NCI-H2196 (cell line): ENCODE results near the gene SBF2.

Experiments
- DNase-seq: peaks from one replicate; lab custom pipeline; 2025; ENCODE audit not compliant: unreplicated experiment; lab: John Stamatoyannopoulos, UW

Gene SBF2

DNA sequence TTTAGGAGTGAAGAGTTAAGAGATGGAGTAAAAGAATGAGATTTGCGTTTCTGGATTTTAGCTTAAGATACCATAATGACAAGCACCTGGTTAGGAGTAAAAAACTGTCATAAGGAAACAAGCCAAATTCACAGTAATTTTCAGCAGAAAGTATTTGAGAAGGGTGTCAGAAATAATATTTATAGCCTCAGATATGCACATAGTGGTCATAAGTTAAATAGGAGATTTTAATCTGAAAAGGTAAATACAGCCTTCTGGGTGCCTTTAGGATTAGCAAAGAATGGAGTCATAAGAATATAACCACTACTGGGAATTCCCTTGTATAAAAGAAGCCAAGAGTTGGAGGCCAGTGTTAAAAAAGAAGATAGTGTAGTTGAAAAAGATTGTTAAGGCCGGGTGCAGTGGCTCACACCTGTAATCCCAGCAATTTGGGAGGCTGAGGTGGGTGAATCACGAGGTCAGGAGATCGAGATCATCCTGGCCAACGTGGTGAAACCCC, 470.1 kb downstream of the SBF2 start:
- no peak for DNase-seq

DNA sequence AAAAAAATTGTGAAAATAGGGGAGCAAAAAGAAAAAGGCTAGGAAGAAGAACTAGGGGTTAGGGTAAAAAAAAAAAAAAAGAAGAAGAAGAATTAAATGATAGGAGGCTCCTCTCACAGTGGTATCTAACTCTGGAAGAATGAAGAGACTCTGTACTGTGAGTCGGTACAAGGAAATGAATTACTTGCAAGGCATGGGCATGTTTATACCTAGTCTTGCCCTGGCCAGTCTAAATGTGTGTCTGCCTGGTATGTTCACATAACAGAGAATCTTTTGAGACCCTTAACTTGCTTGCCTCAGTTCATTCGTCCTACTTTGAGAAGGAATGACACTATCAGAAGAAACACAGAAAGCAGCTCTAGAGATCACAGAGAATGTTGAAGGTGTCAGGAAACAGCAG, 470.6 kb downstream of the SBF2 start:
- DNase-seq = no peak

- no peak for DNase-seq
Observed at GRCh38 chr11:9821008-9821752, 472.8 kb downstream of the SBF2 start.

- no peak for DNase-seq
Observed at GRCh38 chr11:9820260-9820659, 473.8 kb downstream of the SBF2 start.

DNA sequence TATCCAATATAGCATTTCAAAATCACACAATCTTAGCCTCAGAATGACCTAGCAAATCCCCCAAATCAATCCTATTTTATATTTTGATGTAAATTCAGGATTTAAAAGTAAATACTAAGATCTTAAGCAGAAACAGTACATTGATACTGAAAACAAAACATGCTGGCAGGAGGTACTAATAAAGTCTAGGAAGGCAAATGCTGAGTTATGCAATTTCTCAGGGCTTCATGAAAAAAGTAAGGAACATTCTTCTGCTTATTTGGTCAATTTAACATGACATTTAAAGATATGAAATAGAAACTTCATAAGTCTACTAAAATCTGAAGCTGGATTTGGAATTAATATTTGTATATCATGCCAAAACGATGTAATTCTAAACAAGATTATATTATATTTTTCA, 476.8 kb downstream of the SBF2 start:
- DNase-seq = no peak

- DNase-seq = no peak
Observed at GRCh38 chr11:9815486-9816136, 478.4 kb downstream of the SBF2 start.

DNA sequence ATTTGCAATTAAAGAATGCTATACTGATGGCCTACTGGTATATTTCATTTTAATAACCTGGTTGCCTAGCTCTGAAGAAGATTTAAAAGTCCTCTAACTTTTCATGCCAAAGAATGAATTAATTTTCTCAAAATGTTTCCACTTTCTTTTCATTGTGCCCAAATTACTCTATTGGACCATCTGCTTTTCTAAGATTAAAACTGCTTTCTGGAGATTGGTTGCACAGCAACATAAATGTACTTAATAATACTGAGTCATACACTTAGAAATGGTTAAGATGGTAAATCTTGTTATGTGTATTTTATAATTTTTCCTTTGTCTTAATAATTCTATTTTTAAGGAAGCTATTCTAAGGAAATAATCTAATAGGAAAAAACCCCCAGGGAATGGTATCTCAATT, 479.9 kb downstream of the SBF2 start:
- no peak for DNase-seq

DNA sequence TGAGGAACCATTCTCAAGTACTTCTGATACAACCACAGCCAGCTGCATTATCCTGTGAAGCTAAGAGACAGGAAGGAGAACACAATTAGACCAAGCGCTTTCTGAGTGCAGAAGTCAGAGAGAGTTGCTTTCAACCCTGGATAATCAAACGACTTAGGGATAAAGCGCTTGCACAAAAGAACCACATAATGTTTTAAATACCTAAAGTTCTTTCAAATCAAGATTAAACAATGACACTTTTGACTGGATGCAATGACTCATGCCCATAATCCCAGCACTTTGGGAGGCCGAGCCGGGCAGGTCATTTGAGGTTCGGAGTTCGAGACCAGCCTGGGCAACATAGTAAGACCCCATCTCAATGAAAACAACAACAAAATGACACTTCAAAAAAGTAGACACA, 485.1 kb downstream of the SBF2 start:
- DNase-seq = no peak

GRCh38 chr11:9806946-9807687, 486.9 kb downstream of the SBF2 start:
- DNase-seq = no peak

- no peak for DNase-seq
Observed at GRCh38 chr11:9804419-9804902, 489.6 kb downstream of the SBF2 start.

DNA sequence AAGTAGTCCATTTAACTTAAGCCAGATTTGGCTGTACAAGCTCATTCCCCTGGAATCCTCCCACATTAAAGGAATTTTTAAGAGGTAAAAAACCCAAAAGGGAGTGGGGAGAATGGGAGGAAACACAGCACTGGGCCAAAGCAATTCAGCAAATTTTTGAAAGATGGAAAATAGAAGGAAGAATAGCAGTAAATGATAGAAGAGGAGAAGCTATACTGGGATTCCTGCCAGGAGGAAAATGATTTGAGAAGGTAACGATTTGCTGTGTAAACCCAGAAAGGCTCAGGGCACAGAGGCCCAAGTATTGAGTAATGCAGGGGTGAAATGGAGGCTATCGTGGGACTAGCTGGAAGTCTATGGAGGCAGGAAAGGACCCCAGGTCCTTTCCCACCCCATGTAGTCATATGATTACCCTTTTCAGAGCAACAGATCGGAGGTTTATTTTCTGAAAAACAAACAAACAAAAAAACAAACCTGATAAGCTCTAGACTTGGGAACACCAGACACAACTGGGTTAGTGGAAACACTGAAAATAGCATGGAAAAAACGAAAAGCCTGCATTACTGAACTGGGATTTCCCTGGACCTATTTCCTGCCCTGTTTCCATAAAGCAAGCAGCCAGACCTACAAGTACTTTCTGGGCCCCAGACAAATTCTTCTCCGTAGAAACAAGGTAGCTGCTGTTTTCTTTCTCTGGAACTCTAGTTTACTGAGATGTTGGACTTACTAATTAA, 490.2 kb downstream of the SBF2 start:
- no peak for DNase-seq

- DNase-seq = no peak
Observed at GRCh38 chr11:9802291-9802861, 491.6 kb downstream of the SBF2 start.

DNA sequence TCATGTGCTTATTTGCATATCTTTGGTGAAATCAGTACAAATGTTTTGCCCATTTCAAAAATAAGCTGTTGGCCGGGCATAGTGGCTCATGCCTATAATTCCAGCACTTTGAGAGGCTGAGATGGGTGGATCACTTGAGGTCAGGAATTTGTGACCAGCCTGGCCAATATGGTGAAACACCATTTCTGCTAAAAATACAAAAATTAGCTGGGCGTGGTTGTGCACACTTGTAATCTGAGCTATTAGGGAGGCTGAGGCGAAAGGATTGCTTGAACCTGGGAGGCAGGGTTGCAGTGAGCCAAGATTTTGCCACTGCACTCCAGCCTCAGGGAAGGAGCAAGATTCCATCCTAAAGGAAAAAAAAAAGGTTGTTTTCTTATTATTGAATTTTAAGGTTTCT, 494.1 kb downstream of the SBF2 start:
- DNase-seq = no peak

DNA sequence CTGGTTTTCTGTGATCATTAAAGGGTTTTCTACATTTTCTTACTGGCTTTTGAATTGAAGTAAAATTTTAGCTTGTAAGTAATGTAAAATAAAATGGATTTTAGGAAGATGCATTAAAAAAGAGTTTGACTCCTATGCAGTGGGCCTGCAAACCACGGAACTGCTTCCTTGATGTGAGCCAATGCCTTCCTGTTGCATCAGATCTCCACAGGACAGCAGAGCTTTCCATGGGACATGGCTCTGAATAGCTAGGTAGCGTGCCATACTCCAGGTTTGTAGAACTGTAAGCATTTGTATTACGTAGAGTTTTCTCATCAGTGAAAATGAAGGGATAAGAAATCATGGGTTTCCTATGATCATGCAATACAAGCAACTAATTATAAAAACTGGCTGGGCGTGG, 496.7 kb downstream of the SBF2 start:
- DNase-seq = no peak

- no peak for DNase-seq
Observed at GRCh38 chr11:9796854-9797253, 497.2 kb downstream of the SBF2 start.

DNA sequence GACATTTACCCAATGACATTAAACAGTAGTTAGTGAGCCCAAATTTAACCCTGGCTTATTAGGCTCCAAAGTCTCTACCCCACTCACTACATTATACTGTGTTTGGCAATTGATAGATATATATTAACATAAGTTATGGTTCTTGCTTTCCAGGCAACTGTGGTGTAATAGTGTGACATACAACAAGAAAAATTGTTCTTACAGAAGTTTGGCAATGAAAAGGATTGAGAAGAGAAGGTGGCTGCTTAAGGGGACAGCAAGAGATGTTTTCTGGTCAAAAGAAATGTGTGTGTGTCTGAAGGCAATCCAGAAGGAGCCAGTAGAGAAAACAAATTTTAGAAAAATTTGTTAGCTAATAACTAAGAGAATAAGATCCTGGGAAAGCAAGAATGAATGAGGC, 497.8 kb downstream of the SBF2 start:
- no peak for DNase-seq

- no peak for DNase-seq
Observed at GRCh38 chr11:9790703-9791102, 503.3 kb downstream of the SBF2 start.

- DNase-seq = no peak
Observed at GRCh38 chr11:9789910-9790309, 504.1 kb downstream of the SBF2 start.

GRCh38 chr11:9787981-9788521, 506.0 kb downstream of the SBF2 start:
- no peak for DNase-seq

DNA sequence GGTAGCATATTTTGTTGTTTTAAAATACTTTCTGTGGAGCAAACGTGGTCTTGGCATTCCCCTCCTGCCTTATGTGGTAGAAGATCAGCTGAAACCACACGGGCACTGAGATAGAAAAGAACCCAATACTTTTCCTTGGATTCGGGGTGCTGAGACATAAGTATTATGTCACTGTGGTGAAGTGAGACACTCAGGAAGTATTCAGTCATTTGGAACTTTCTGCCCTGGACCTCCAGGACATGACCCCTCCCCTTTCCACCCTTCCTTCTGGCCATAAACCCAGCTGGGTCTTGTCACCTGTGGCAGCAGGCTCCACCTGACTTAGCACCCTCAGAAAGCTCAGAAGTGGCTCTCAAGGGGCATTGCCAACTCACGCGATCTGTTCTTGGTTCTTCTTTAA, 506.8 kb downstream of the SBF2 start:
- DNase-seq = no peak
